Right lobe of liver (tissue), 6 donors: ENCODE data around the gene AKAP13. TPM values are rescaled to one million over a fixed set of nuclear protein-coding genes. Genes with fewer than 3 reads are reported as not detected.
"Not testable (repeated sequence)": the region's sequence is repeated elsewhere in the genome, so short reads cannot be mapped to it uniquely, and the experiment has no call there.

Source experiments
- ATAC-seq, 4 donors: fragments of 200-7000 bp; cut with Tn5 transposase; one replicate each; pipeline ENCODE4 v1.9.1; 2020; ENCODE audit warnings: mild to moderate bottlenecking in 4 of 4, moderate library complexity in 4 of 4
- DNase-seq, 3 donors: peaks; one replicate each; pipeline ENCODE4 v3.0.0-alpha.2; 2020
- H3K27ac ChIP-seq, 3 donors: fragments of 200-600 bp; one replicate each; pipeline ENCODE4 v1.8.0; 2022
- H3K27me3 ChIP-seq, 2 donors: fragments of 200-600 bp; one replicate each; pipeline ENCODE4 v1.8.0; 2022
- H3K36me3 ChIP-seq, 4 donors: fragments of 200-600 bp; sonication (generic) in 1 of 4; one replicate each; pipeline versions ENCODE4 v1.5.1 to v1.8.0; 2017 to 2022; ENCODE audit warnings: control low read depth in 1 of 4
- H3K4me1 ChIP-seq, 4 donors: fragments of 200-600 bp; sonication (generic) in 1 of 4; one replicate each; pipeline versions ENCODE4 v1.5.1 to v1.8.0; 2017 to 2022; ENCODE audit warnings: control low read depth in 1 of 4
- H3K4me3 ChIP-seq, 3 donors: fragments of 200-600 bp; one replicate each; pipeline ENCODE4 v1.8.0; 2022
- H3K9me3 ChIP-seq, 4 donors: fragments of 200-600 bp; sonication (generic) in 1 of 4; one replicate each; pipeline versions ENCODE4 v1.5.1 to v1.8.0; 2017 to 2022; ENCODE audit warnings: control low read depth in 1 of 4
- CTCF ChIP-seq, 4 donors: fragments of 200-600 bp in 3 of 4; fragments of 450-650 bp in 1 of 4; IDR thresholded peaks; one replicate each; pipeline versions ENCODE4 v1.5.1 to v1.8.0; 2016 to 2022; ENCODE audit warnings: antibody characterized with exemption in 4 of 4, mild to moderate bottlenecking in 2 of 4
- POLR2A ChIP-seq: fragments of 450-650 bp; IDR thresholded peaks from one replicate; pipeline ENCODE4 v1.6.1; 2017; ENCODE audit warnings: antibody characterized with exemption, mild to moderate bottlenecking
- WGBS: methylation state at CpG from one replicate; pipeline ENCODE4 v1.1.6; 2018; ENCODE audit warnings: low coverage, low lambda C conversion rate; ENCODE audit not compliant: insufficient coverage; ENCODE audit errors: missing lambda C conversion rate; 5-methylcytosine and 5-hydroxymethylcytosine counted together
- intact Hi-C, 2 donors: fragments of 100-400 bp; cut with DNase I; formaldehyde crosslinking; loops; one replicate each; pipeline versions ENCODE4 v1.11.2 to v1.14.1; 2022
- total RNA-seq, 6 experiments: library from RNA; depleted of rRNA in 2 of 6; stranded (reverse); fragments of >200 nt in 2 of 6; fragmentation: NEBNext Ultra II Directional in 3 of 6; extraction: Animal tissue kit (Norgen Biotek cat#: 25700) in 3 of 6; gene quantifications; one replicate each; pipeline versions ENCODE4 v1.1.0 to v1.2.4, GENCODE V29; 2016 to 2023
- donor health status: DM: no; HTN: yes; CAD: no.
- donor health status: DM: no; HTN: no; CAD: no.
- donor health status: DM: no; HTN: no; CAD: no.
- donor health status: DM: no; HTN: yes; CAD: no.
- donor health status: DM: no; HTN: yes; CAD: no.

The AKAP13 gene
- total RNA-seq, 6 experiments from 2014 or later = 50.1 to 73.1 (median 63.9) TPM

- Histone ChIP-seq H3K4me3 (no peak overlapping the region), H3K36me3 (no peaks in the 10 kb centered on the region), H3K27me3 (no peaks in the 10 kb centered on the region), H3K4me1 (peaks cover 0 to 3% (median 0%) of the 10 kb centered on the region in 4 donors), H3K9me3 (no peaks in the 10 kb centered on the region), H3K27ac (no peak overlapping the region)
- DNase-seq (no peak), ATAC-seq (no peak)
- intact Hi-C loops = no loop called here
- TF ChIP-seq CTCF (IDR thresholded peaks at IDR 0.05) = no peak
- no peak for TF ChIP-seq POLR2A
Observed at GRCh38 chr15:85439996-85440395, 59.6 kb downstream of the AKAP13 start.

GRCh38 chr15:85440451-85440850 is 60.0 kb downstream of the AKAP13 start:
- ATAC-seq (peak in 1 of 4 donors; percentile 32), DNase-seq (no peak)
- WGBS = 68% methylated on average over 2 of the region's 2 CpGs
- Histone ChIP-seq H3K27ac (no peak overlapping the region), H3K4me3 (no peak overlapping the region), H3K36me3 (no peaks in the 10 kb centered on the region), H3K27me3 (no peaks in the 10 kb centered on the region), H3K4me1 (peaks cover 0 to 3% (median 0%) of the 10 kb centered on the region in 4 donors), H3K9me3 (no peaks in the 10 kb centered on the region)
- intact Hi-C loops = no loop called here
- TF ChIP-seq CTCF (IDR thresholded peaks at IDR 0.05) = no peak
- no peak for TF ChIP-seq POLR2A

- ATAC-seq, H3K36me3 ChIP-seq, H3K9me3 ChIP-seq, H3K4me3 ChIP-seq, H3K4me1 ChIP-seq, intact Hi-C loops, H3K27me3 ChIP-seq, H3K27ac ChIP-seq, DNase-seq: not testable (repeated sequence)
- 82% methylated on average over 5 of the region's 8 CpGs for WGBS
Observed at GRCh38 chr15:85441854-85442253, 61.5 kb downstream of the AKAP13 start.

GRCh38 chr15:85443046-85443445 is 62.6 kb downstream of the AKAP13 start:
- Histone ChIP-seq H3K9me3 (no peaks in the 10 kb centered on the region), H3K36me3 (no peaks in the 10 kb centered on the region), H3K27ac (no peak overlapping the region), H3K4me3 (no peak overlapping the region), H3K27me3 (no peaks in the 10 kb centered on the region), H3K4me1 (peaks cover 0 to 3% (median 0%) of the 10 kb centered on the region in 4 donors)
- no peak for TF ChIP-seq POLR2A
- TF ChIP-seq CTCF (IDR thresholded peaks at IDR 0.05) = no peak
- DNase-seq (no peak), ATAC-seq (no peak)
- intact Hi-C loops = no loop called here

- Histone ChIP-seq H3K9me3 (no peaks in the 10 kb centered on the region), H3K4me3 (no peak overlapping the region), H3K27me3 (no peaks in the 10 kb centered on the region), H3K27ac (no peak overlapping the region), H3K36me3 (no peaks in the 10 kb centered on the region), H3K4me1 (peaks cover 0 to 3% (median 0%) of the 10 kb centered on the region in 4 donors)
- 77% methylated on average over 4 of the region's 4 CpGs for WGBS
- DNase-seq (no peak), ATAC-seq (peak; percentile 77 to 93 (median 86))
- TF ChIP-seq POLR2A = no peak
- TF ChIP-seq CTCF (IDR thresholded peaks at IDR 0.05) = peak in 3 of 4 donors; percentile 5 to 25 (median 9)
- intact Hi-C loops = no loop called here
Observed at GRCh38 chr15:85443593-85444087, 63.2 kb downstream of the AKAP13 start.
